RKO (cell line): ENCODE data around the gene VCL.
"Not testable (repeated sequence)": the region's sequence is repeated elsewhere in the genome, so short reads cannot be mapped to it uniquely, and the experiment has no call there.

Experiments used
- DNase-seq: peaks from one replicate; pipeline ENCODE4 v3.0.0-alpha.2; 2016; ENCODE audit warnings: low spot score

Gene VCL

DNA sequence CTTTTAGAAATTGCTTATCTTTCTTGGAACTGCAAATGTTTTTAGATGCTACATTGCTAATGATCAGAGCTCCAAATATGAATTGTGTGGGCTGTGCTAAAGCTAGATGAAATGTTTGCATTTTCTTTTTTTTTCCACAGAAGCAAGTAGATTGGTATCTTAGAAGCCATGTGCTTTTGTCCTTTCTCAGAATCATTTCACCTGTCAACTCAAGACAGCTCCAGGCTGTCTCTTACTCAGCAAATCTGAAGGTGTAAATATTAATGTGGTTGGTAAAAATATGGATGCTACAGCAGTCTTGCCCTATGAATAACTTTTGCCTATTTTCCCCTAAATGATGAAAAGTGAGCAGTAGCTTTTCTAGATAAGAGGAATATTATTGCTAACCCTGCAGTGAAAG is 111.5 kb downstream of the VCL start:
- no peak for DNase-seq

DNA sequence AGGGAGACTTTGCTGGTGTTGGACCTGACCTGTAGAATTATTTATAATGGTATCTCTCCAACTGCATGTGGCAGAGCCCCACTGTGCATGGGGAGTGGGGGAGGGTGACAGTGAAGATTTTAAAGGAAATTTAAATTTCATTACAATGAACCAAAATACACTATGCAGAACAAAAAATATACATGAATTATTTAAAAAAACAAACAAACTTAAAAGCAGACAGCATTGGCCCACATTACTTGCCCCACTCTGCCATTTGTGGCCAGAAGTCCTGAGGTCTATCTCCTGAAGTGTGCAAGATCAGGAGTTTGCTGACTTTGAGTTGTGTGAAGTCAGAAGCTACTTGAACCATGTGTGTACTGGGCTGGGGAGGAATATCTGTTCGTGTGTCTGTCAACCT is 112.2 kb downstream of the VCL start:
- no peak for DNase-seq

DNA sequence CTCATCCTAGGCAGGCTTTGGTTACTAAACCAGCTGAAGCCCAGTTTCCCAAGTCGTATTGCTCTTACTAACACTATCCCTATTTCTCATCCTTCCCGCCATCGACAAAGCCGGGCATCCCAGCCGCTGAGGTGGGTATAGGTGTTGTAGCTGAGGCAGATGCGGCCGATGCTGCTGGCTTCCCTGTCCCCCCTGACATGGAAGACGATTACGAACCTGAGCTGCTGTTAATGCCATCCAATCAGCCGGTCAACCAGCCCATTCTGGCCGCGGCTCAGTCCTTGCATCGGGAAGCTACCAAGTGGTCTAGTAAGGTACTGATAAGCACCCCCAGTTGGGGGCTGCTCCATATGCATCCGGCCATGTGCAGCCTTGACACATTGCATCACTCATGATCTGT is 113.9 kb downstream of the VCL start:
- DNase-seq, result no peak

DNA sequence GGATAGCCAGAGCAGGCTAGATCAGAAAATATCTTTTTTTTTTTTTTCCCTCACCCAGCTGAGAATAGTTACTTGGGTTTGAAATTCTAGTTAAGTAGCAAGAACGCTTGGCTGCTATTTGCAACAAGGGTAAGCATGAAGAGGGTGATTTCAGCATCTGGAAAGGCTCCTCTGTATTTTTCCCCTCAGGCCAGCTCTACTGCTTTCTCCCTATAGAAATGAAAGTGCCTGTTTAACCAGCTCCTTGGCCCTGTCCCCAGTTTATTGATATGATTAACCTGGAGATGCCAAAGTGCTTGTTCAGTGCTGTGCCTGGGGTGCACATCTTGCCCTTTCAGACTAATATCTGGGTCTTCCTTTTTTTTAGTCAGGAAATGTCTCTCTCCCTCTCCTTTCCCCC is 115.6 kb downstream of the VCL start:
- DNase-seq, result no peak

DNA sequence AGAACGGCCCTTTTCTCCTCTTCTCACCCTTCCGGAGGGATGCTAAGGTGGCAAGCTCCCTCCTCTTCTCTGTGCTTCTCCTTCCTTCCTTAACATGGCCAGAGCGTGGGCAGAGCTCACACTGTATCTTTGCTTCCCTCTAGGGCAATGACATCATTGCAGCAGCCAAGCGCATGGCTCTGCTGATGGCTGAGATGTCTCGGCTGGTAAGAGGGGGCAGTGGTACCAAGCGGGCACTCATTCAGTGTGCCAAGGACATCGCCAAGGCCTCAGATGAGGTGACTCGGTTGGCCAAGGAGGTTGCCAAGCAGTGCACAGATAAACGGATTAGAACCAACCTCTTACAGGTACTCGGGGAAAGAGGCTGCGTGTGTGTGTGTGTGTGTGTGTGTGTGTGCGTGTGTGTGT is 116.1 kb downstream of the VCL start:
- no peak for DNase-seq

DNA sequence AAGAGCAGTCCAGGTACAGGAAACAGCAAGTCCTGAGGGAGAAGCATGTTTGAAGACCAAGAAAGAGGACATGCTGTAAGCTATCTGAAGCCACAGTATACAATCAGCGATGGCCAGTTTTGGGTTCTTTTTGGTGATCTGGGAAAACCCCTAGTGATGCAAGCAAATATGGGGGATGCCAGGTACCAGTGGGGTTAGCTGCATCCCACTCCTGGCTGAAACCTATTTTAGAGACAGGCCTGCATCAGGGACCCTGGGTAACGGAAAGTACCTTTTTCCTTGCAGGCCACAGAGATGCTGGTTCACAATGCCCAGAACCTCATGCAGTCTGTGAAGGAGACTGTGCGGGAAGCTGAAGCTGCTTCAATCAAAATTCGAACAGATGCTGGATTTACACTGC is 119.8 kb downstream of the VCL start:
- no peak for DNase-seq

DNA sequence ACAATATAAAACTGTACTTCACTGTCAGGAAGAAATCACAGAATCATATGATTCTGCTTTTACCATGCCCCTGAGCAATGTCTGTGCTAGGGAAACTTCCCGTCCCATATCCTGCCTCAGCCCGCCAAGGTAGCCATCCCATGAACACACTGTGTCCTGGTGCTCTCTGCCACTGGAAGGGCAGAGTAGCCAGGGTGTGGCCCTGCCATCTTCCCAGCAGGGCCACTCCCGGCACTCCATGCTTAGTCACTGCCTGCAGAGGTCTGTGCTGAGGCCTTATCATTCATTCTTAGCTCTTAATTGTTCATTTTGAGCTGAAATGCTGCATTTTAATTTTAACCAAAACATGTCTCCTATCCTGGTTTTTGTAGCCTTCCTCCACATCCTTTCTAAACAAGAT is 120.9 kb downstream of the VCL start:
- DNase-seq, result no peak

DNA sequence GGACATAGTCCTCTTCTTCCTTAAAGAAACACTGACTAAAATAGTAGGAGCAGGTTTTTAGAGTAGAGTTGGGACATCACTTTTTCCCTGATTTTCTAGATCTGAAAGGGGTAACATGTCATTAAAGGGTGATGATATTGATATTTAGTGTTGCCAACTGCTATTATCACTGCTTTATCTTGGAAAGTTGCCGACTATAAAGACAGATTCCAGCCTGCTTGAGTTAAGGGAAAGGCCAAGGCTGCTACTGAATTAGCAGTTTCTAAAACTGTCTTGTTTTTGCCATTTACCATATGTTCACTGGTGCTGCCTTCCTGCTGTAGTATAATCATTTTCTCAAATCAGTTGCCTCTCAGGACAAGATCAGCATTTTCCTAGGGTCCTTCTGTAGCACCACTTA is 123.0 kb downstream of the VCL start:
- DNase-seq, result no peak

DNA sequence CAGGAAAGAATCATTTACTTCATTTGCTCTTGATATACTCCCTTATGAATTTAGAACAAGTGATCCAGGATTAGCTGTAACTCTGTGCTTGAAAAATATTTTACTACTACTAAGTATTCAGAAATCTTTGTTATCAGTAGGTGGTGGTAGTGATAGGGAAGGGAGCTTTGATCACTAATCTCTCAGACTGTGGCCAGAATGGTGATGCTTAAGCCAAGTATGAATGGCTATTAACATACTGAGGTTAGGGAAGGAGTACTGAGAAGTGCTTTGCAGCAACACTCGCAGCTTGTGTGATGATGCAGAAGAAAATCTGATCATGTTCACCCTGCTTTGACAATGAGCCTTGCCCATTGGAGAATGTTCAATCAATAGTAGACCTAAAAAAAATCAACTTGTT is 123.5 kb downstream of the VCL start:
- DNase-seq, result no peak

DNA sequence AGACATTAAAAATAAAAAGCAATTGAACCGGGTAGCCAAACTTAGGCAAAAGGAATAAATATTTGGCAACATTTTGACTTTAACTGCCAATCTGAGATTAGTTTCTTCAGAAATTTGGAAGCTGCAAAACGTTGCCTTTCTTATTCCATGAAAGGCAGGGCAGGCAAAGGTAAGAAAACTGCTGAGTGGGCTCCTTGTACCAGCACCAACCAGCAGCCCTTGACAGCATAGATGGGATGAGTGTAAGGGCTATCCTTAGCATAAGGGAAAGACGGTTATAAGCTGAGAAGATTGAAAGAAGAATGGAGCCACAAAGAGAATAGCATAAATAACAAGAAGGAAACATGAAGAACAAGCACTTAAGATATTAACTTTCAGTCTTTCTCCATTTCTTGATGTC is 124.1 kb downstream of the VCL start:
- DNase-seq, result no peak

DNA sequence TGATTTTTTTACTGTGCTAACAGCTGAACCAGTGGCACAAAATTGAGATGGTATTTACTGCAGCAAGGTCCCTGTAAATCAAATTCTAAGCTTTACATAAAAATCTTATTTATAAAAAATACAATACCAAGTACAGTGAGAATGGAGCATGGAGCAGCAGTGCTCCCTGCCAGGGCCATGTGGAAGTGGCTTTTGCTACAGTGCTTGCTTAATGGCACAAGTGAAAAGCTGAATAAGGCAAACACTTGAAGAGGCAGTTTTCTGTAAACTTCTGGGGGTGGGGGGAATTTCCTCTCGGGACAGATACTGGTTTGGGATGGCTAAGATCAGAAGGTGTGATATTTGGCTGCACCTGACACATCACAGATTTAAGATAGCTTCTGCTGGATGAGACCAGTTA is 125.2 kb downstream of the VCL start:
- DNase-seq, result no peak

DNA sequence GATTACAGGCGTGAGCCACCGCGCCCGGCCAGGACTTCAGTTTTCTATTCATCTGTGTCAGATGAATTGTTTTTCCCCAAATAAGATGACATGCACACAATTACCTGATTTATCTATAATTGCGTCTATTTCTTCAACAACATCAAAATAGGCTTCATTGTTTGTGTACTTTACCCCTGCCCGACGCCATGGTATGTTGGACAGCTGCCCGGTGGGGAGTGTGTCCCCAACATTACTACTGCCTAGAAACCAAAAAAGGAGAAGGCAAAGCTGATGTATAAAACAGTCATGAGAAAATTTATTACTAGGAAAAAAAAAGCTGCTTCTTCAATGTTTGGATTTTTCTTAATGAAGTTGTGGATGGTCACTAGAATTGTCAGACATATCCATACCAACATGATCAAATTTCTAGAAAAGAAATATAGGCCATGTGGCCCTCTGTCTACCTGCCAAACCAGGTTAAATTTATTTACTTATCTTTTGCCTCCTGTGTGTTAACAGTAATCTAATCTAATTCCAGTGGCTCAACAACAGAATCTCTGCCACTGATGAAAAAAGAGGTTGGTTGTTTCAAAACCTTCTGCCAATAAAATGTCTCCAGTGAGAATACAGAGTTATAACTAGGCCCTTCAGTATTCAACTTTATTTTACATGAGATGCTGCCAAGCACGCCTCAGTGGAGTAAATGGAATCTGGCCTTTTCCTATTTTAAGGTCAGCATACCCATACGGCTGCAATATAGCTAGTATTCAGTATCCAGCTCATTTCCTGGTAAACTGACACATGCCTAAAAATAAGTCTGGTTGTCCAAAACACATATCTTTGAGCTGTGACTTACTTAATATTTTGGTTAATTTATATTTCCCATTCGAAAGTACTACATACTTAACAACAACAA is 136.3 kb downstream of the VCL start:
- DNase-seq, result no peak

DNA sequence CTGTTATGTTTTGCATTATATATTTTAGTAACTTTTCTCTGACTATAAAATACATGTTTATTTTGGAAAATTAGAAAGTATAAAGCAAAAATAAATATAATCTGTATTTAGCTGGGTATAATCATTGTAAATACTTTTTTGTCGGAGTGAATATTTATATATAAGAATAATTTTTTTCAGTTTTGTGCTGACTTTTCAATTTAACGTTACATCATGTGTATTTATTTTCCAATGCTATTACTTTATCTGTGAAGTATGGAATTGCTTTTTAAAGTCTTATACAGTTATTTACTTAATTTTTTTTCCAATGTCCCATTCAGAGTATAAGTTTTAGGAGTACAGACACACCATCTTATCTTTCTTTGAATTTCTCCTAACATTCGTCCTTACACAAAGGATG is 137.5 kb downstream of the VCL start:
- no peak for DNase-seq

DNA sequence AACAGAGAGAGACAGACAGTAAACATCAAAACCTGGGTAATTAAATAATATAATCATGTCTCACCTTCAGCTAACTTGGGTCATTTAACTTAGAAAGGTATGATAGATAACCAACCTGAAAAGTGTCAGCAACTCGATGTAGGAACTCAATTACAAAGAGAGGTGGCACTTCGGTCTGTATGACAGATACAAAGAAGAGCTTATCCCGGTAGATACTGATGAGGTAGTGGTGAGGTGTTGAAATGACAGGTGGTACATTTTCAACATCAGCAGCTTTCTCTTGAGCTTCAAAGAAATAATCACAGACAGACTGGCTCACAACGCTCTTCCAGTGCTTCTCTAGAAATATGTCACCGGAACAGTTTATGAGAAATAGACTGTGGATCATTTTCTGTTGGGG is 140.1 kb downstream of the VCL start:
- no peak for DNase-seq

DNA sequence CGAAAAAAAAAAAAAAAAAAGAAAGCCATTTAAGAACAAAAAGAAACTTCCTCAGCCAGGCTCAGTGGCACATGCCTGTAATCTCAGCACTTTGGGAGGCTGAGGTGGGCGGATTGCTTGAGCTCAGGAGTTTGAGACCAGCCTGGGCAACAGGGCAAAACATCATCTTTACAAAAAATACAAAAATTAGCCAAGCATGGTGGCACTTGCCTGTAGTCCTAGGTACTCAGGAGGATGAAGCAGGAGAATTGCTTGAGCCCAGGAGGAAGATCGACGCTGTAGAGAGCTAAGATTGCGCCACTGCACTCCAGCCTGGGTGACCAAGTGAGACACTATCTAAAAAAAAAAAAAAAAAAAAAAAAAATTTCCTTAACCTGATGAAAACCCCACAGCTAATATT is 140.7 kb downstream of the VCL start:
- DNase-seq, result not testable (repeated sequence)

DNA sequence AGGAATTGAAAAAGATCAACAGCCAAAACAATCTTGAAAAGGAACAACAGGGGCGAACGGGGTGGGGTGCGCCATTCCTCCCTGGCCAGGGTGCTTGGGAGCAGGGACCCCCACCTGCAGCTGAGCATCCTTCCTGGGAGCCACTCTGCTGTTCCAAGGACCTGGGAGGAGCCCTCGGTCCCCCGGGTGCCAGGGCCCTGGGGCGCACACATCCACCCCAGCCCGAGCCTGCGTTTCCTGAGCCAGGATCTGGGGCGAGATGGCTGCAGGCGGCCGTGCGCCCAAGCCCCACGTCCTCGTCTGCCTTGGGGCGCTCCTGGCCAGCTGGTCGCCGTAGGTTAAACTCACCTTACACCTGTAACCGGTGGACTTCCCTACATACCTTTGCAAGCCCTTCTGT is 142.1 kb downstream of the VCL start:
- DNase-seq, result no peak

DNA sequence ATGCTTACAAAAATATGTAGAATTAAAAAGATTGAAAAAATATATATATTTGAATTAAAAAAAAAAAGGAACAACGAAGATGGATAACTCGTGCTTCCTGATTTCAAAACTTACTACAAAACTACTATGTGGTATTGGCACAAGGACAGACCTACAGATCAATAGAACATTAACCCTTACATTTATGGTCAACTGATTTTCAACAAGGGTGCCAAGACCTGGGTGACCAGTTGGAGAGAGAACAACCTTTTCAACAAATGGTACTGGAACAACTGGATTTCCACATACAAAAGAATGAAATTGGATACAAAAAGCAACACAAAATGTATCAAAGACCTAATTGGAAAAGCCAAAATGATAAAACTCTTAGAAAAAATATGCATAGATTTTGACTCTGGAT is 142.6 kb downstream of the VCL start:
- DNase-seq, result no peak

DNA sequence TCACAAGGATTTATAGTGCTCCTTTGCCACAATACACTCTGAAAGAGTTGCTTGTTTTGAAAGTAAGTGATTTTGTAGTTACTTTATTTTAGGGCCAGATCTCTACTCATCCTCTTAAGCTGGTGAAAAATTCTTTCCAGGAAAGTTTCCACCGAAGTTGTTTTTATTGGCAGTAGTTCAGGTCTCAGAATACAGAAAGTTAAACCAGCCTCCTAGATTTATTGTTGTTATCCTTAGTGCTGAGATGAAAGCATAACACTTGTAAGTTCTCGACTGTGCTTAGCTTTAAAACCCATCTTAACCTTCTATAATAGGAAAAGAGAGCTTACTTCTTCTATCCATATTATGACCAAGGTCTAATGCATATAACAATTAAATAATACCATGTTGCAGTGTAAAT is 147.2 kb downstream of the VCL start:
- DNase-seq, result no peak

DNA sequence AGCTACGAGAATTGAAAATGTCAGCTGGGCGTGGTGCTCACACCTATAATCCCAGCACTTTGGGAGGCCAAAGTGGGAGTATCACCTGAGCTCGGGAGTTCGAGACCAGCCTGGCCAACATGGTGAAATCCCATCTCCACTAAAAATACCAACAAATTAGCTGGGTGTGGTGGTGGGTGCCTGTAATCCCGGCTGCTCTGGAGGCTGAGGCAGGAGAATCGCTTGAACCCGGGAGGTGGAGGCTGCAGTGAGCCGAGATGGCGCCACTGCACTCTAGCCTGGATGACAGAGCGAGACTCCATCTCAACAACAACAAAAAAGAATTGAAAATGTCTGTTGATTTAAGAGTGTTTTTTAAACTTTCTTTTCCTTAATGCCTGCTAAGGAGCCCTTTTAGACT is 149.1 kb downstream of the VCL start:
- not testable (repeated sequence) for DNase-seq

DNA sequence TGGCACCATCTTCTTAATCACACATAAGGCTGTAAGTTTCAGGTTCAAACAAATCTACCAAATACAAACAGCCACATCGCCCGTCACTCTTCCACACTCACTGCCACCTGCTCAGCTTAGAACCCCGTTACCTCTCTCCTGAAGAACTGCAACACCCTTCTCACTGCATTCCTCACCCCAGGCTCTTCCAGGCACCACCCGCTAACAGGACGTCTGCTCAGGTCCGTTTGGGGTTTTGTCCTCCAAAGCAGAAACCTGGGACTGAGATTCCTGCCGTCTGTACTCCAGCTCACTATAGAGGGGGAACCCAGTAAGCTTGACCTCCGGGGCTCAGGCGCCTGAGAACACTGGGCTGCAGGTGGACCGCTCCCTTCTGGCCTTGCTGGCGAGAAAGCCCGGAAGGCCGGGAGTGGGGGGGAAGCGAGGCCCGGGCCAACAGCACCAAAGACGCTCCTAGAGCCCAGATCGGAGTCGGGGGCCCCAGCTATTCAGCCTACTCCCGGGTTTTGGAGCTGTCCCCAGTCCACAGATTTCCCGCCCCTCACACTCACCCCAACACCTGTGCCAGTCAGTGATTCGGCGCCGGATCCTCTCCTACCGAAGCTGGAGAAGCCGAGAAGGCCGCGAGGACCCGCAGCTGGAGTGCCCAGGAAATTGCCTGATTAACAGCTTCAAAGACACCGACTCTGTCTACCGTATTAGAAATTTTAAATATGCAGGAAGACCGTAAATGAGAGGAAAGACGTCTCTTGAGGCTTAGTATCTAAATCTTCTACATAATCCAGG is 152.5 kb downstream of the VCL start, which contains the start of gene AP3M1:
Gene AP3M1, minus strand, starts transcription at position 625 of the 786 bp plus-strand sequence. CDS start 12,449 bp downstream, outside the sequence.
- DNase-seq, result peak; percentile 89

DNA sequence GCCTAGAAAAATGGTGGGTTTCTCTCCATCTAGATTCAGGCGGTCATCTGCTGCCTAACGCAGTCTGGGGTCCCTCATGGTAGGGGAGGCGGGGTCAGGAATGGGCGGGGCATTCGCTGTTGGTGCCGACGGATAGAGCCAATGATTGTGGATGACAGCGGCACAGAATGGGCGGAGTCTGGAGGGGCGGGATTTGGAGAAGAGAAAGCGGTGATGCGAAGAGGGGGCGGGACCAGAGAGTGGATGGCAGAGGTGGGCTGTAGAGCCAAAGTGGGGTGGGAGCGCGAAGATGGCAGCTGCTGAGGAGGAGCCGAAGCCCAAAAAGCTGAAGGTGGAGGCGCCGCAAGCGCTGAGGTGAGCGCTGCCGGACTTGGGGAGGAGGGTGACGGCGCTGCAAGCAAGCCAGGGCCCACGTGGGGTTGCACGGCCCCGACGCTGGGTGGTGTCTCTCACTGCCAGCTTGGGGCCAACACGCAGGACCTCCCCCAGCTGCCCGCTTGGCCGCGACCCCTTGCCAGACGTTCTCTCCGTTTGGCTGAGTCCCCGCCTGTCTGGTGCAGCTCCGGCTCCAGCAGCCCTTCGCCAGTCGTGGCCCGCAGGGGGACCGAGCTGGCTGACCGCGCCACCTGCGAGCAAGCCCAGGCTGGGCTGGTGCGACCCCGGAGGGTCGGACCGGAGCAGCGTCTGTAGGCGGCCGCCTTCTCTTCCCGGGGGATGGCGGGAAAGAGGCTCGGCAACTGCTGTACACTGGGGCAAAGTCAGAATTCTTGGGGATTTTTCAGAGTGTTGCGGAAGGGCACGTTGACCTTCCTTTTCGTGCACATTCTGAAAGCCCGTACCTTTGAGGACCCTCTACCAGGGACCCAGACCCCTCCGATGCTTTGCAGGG is 153.3 kb downstream of the VCL start, which contains the start of gene ADK:
Gene ADK, plus strand, starts transcription at position 232 of the 889 bp plus-strand sequence. Its CDS starts 58 bp downstream, at position 290.
- peak; percentile 95 for DNase-seq
